H9 (cell line): Measurements from ENCODE around the gene DNMBP. TPM values are rescaled to one million over a fixed set of nuclear protein-coding genes. Genes with fewer than 3 reads are reported as not detected.

Source experiments
- DNase-seq: peaks from one replicate; pipeline ENCODE4 v3.0.0-alpha.2; 2017
- H2AFZ ChIP-seq: one replicate; pipeline ENCODE4 v1.6.1; 2013; ENCODE audit warnings: mild to moderate bottlenecking, low read length, control low read depth, moderate library complexity
- H2AK5ac ChIP-seq: 2 replicates; pipeline ENCODE4 v1.6.1; 2013; ENCODE audit warnings: low read length, control low read depth, mixed read lengths; ENCODE audit not compliant: insufficient read length
- H2BK120ac ChIP-seq: one replicate; pipeline ENCODE4 v1.6.1; 2013; ENCODE audit warnings: low read depth, mild to moderate bottlenecking, low read length, control low read depth, inconsistent platforms; ENCODE audit not compliant: poor library complexity, severe bottlenecking
- H2BK12ac ChIP-seq: 2 replicates; pipeline ENCODE4 v1.6.1; 2013; ENCODE audit warnings: low read length, control low read depth, mixed read lengths, low read depth; ENCODE audit not compliant: insufficient read length
- H2BK15ac ChIP-seq: 2 replicates; pipeline ENCODE4 v1.6.1; 2013; ENCODE audit warnings: low read depth, low read length, control low read depth
- H2BK20ac ChIP-seq: one replicate; pipeline ENCODE4 v1.6.1; 2013; ENCODE audit warnings: low read depth, mild to moderate bottlenecking, low read length, control low read depth, inconsistent platforms; ENCODE audit not compliant: poor library complexity, severe bottlenecking
- H2BK5ac ChIP-seq: 2 replicates; pipeline ENCODE4 v1.6.1; 2013; ENCODE audit warnings: low read length, control low read depth, mixed read lengths; ENCODE audit not compliant: insufficient read length
- H3K14ac ChIP-seq: 2 replicates; pipeline ENCODE4 v1.6.1; 2013; ENCODE audit warnings: low read length, control low read depth; ENCODE audit not compliant: insufficient read depth
- H3K18ac ChIP-seq: 2 replicates; pipeline ENCODE4 v1.6.1; 2013; ENCODE audit warnings: low read depth, mild to moderate bottlenecking, mixed read lengths, low read length, control low read depth; ENCODE audit not compliant: insufficient read length
- H3K23ac ChIP-seq: 2 replicates; pipeline ENCODE4 v1.6.1; 2013; ENCODE audit warnings: low read length, control low read depth, mixed read lengths, low read depth; ENCODE audit not compliant: insufficient read length
- H3K23me2 ChIP-seq: 2 replicates; pipeline ENCODE4 v1.6.1; 2013; ENCODE audit warnings: low read depth, mild to moderate bottlenecking, mixed read lengths, low read length, control low read depth; ENCODE audit not compliant: insufficient read length, poor library complexity, severe bottlenecking
- H3K27ac ChIP-seq: 2 replicates; pipeline ENCODE4 v1.5.1; 2013; ENCODE audit warnings: low read length, control low read depth, mixed read lengths, low read depth; ENCODE audit not compliant: insufficient read length
- H3K27me3 ChIP-seq: 2 replicates; pipeline ENCODE4 v1.6.1; 2013; ENCODE audit warnings: low read length, control low read depth, inconsistent platforms; ENCODE audit not compliant: insufficient read depth
- H3K4ac ChIP-seq: 2 replicates; pipeline ENCODE4 v1.6.1; 2013; ENCODE audit warnings: low read depth, mild to moderate bottlenecking, control low read depth, inconsistent platforms, low read length, moderate library complexity
- H3K4me1 ChIP-seq: 2 replicates; pipeline ENCODE4 v1.6.1; 2013; ENCODE audit warnings: low read length, control low read depth, inconsistent platforms; ENCODE audit not compliant: insufficient read depth
- H3K4me2 ChIP-seq: 2 replicates; pipeline ENCODE4 v1.6.1; 2013; ENCODE audit warnings: low read length, control low read depth, mixed read lengths; ENCODE audit not compliant: insufficient read length, insufficient read depth
- H3K56ac ChIP-seq: 2 replicates; pipeline ENCODE4 v1.6.1; 2013; ENCODE audit warnings: low read depth, mild to moderate bottlenecking, mixed read lengths, low read length, control low read depth; ENCODE audit not compliant: insufficient read length
- H3K79me1 ChIP-seq: 2 replicates; pipeline ENCODE4 v1.6.1; 2013; ENCODE audit warnings: low read depth, mild to moderate bottlenecking, moderate library complexity, low read length, control low read depth, inconsistent platforms; ENCODE audit not compliant: insufficient read depth, poor library complexity, severe bottlenecking
- H3K79me2 ChIP-seq: 2 replicates; pipeline ENCODE4 v1.6.1; 2013; ENCODE audit warnings: low read length, control low read depth, inconsistent platforms; ENCODE audit not compliant: insufficient read depth
- H3K9ac ChIP-seq: 2 replicates; pipeline ENCODE4 v1.6.1; 2013; ENCODE audit warnings: low read length, control low read depth, mixed read lengths; ENCODE audit not compliant: insufficient read length; ENCODE audit errors: extremely low read depth
- H3K9me3 ChIP-seq: one replicate; pipeline ENCODE4 v1.6.1; 2013; ENCODE audit warnings: low read depth, low read length, inconsistent platforms; ENCODE audit not compliant: control insufficient read depth
- H3T11ph ChIP-seq: one replicate; pipeline ENCODE4 v1.6.1; 2013; ENCODE audit warnings: mild to moderate bottlenecking, low read length, control low read depth, inconsistent platforms
- H4K20me1 ChIP-seq: one replicate; pipeline ENCODE4 v1.6.1; 2013; ENCODE audit not compliant: control insufficient read depth, insufficient read length, insufficient read depth
- H4K5ac ChIP-seq: 2 replicates; pipeline ENCODE4 v1.6.1; 2013; ENCODE audit warnings: low read depth, mild to moderate bottlenecking, mixed read lengths, low read length, control low read depth; ENCODE audit not compliant: insufficient read length
- H4K8ac ChIP-seq: replicated peaks from 2 replicates; pipeline ENCODE4 v1.6.1; 2013; ENCODE audit warnings: low read length, control low read depth, mixed read lengths, low read depth; ENCODE audit not compliant: insufficient read length
- H4K91ac ChIP-seq: 2 replicates; pipeline ENCODE4 v1.6.1; 2013; ENCODE audit warnings: low read depth, mild to moderate bottlenecking, moderate library complexity, mixed read lengths, low read length, control low read depth; ENCODE audit not compliant: insufficient read length
- H3K27ac Mint-ChIP-seq, 3 experiments: 2 replicates in 2 of 3; 3 replicates in 1 of 3; pipeline ENCODE4 v1.8.0; 2020 to 2021; ENCODE audit warnings: mixed read lengths in 3 of 3, mild to moderate bottlenecking in 1 of 3, moderate library complexity in 1 of 3
- H3K27me3 Mint-ChIP-seq: 2 replicates; pipeline ENCODE4 v1.8.0; 2021; ENCODE audit warnings: low read depth, mild to moderate bottlenecking, moderate library complexity, mixed read lengths
- H3K36me3 Mint-ChIP-seq, 3 experiments: 2 replicates in 2 of 3; 3 replicates in 1 of 3; pipeline ENCODE4 v1.8.0; 2020 to 2021; ENCODE audit warnings: low read depth in 3 of 3, mixed read lengths in 3 of 3; ENCODE audit not compliant: insufficient read depth in 1 of 3
- H3K4me1 Mint-ChIP-seq, 2 experiments: 2 replicates each; pipeline ENCODE4 v1.8.0; 2020; ENCODE audit warnings: mixed read lengths in 2 of 2
- H3K4me3 Mint-ChIP-seq, 2 experiments: 2 replicates in 1 of 2; 3 replicates in 1 of 2; pipeline ENCODE4 v1.8.0; 2020 to 2021; ENCODE audit warnings: mild to moderate bottlenecking in 2 of 2, mixed read lengths in 2 of 2, moderate library complexity in 1 of 2
- H3K9me3 Mint-ChIP-seq, 2 experiments: 2 replicates in 1 of 2; 3 replicates in 1 of 2; pipeline ENCODE4 v1.8.0; 2020; ENCODE audit warnings: mild to moderate bottlenecking in 2 of 2, mixed read lengths in 2 of 2, moderate library complexity in 1 of 2
- CTCF ChIP-seq: fragments of 200-600 bp; sonication (generic); conservative IDR thresholded peaks from 3 replicates; pipeline ENCODE4 v1.8.0; 2021; ENCODE audit warnings: antibody characterized with exemption, mild to moderate bottlenecking
- WGBS: extraction: QIAGEN DNeasy Blood & Tissue Kit; methylation state at CpG from one replicate; pipeline ENCODE4 v1.1.7; 2013; ENCODE audit warnings: missing lambda C conversion rate, low lambda C conversion rate, mixed read lengths; ENCODE audit not compliant: insufficient read length; ENCODE audit errors: extremely low coverage; 5-methylcytosine and 5-hydroxymethylcytosine counted together
- total RNA-seq: library from RNA; stranded (reverse); gene quantifications from 2 replicates; pipeline ENCODE4 v1.2.1, GENCODE V29; 2021

DNMBP gene
- total RNA-seq, 1 experiment from 2014 or later: 25.6 TPM

GRCh38 chr10:99981581-99982199 lies 28.1 kb downstream of the DNMBP start:
- no peak overlapping the region for H2BK20ac ChIP-seq

More at GRCh38 chr10:99981581-99982199, 28.1 kb downstream of the DNMBP start:
- Histone ChIP-seq H4K5ac (no peak overlapping the region), H2BK5ac (no peak overlapping the region), H2AFZ (no peak overlapping the region), H3K9ac (no peak overlapping the region), H3K27ac (no peak overlapping the region), H4K91ac (no peak overlapping the region), H3K9me3 (no peaks in the 10 kb centered on the region), H2BK12ac (no peak overlapping the region), H3K23ac (no peak overlapping the region), H3T11ph (no peak overlapping the region), H3K18ac (no peak overlapping the region), H3K4ac (no peak overlapping the region), H3K14ac (no peak overlapping the region), H2BK120ac (no peak overlapping the region), H3K56ac (no peak overlapping the region), H2BK15ac (no peak overlapping the region), H3K4me1 (no peaks in the 10 kb centered on the region), H3K79me1 (peaks cover 4% of the 10 kb centered on the region), H4K20me1 (no peaks in the 10 kb centered on the region), H3K4me2 (no peak overlapping the region), H2AK5ac (no peak overlapping the region), H4K8ac (no peak overlapping the region), H3K79me2 (no peaks in the 10 kb centered on the region), H3K23me2 (no peaks in the 10 kb centered on the region), H3K27me3 (no peaks in the 10 kb centered on the region)
- no peaks in the 10 kb centered on the region for H3K27me3 Mint-ChIP-seq
- no peak overlapping the region for H3K4me3 Mint-ChIP-seq
- no CpG with 5 or more reads among the region's 6 CpGs for WGBS
- H3K9me3 Mint-ChIP-seq: no peaks in the 10 kb centered on the region
- H3K36me3 Mint-ChIP-seq: no peaks in the 10 kb centered on the region
- H3K27ac Mint-ChIP-seq: no peak overlapping the region; a peak in 1 of 7 replicates
- peaks cover 23 to 26% of the 10 kb centered on the region in 2 experiments for H3K4me1 Mint-ChIP-seq
- DNase-seq: no peak
- no peak for TF ChIP-seq CTCF
